Activated CD4-positive, alpha-beta T cell treated with anti-CD3 and anti-CD28 coated beads, Interleukin-2, amount 50 U/mL, for 24 hours (primary cell): ENCODE measurements around the gene ENKUR.

Experiments
- DNase-seq, 2 donors: peaks; one replicate each; pipeline ENCODE4 v3.0.0-alpha.2; 2020; ENCODE audit warnings: low read depth in 1 of 2, low spot score in 1 of 2

ENKUR gene

GRCh38 chr10:24950439-24950838 lies 65.5 kb downstream of the ENKUR start:
- no peak for DNase-seq

GRCh38 chr10:24949616-24950015 lies 66.3 kb downstream of the ENKUR start:
- no peak for DNase-seq

- DNase-seq = no peak
Measured at GRCh38 chr10:24947304-24948097, 68.5 kb downstream of the ENKUR start.

- no peak for DNase-seq
Measured at GRCh38 chr10:24944512-24945255, 71.3 kb downstream of the ENKUR start.

- no peak for DNase-seq
Measured at GRCh38 chr10:24938525-24938924, 77.4 kb downstream of the ENKUR start.

- no peak for DNase-seq
Measured at GRCh38 chr10:24938076-24938475, 77.9 kb downstream of the ENKUR start.

- DNase-seq = no peak
Measured at GRCh38 chr10:24935504-24936292, 80.3 kb downstream of the ENKUR start.
